Measurements from ENCODE around the gene CNTRL.

GRCh38 chr9:121172726-121173487 is 98.2 kb downstream of the CNTRL start:
- TF ChIP-seq, protein P1, sequence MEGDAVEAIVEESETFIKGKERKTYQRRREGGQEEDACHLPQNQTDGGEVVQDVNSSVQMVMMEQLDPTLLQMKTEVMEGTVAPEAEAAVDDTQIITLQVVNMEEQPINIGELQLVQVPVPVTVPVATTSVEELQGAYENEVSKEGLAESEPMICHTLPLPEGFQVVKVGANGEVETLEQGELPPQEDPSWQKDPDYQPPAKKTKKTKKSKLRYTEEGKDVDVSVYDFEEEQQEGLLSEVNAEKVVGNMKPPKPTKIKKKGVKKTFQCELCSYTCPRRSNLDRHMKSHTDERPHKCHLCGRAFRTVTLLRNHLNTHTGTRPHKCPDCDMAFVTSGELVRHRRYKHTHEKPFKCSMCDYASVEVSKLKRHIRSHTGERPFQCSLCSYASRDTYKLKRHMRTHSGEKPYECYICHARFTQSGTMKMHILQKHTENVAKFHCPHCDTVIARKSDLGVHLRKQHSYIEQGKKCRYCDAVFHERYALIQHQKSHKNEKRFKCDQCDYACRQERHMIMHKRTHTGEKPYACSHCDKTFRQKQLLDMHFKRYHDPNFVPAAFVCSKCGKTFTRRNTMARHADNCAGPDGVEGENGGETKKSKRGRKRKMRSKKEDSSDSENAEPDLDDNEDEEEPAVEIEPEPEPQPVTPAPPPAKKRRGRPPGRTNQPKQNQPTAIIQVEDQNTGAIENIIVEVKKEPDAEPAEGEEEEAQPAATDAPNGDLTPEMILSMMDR (IDR thresholded peaks at IDR 0.05): no peak
- TF ChIP-seq EP300 (IDR thresholded peaks at IDR 0.05) (no peak), POLR2A (IDR thresholded peaks at IDR 0.05) (no peak)

Data from tibial nerve (tissue), 4 donors.